ENCODE data around the gene PTPRN2. TPM values are rescaled to one million over a fixed set of nuclear protein-coding genes. Genes with fewer than 3 reads are reported as not detected.

PTPRN2 gene
- total and polyA plus RNA-seq, 9 of the 15 experiments (the other 6 are each of a cell fraction or from before 2014, with no cell fraction given), result not detected

DNA sequence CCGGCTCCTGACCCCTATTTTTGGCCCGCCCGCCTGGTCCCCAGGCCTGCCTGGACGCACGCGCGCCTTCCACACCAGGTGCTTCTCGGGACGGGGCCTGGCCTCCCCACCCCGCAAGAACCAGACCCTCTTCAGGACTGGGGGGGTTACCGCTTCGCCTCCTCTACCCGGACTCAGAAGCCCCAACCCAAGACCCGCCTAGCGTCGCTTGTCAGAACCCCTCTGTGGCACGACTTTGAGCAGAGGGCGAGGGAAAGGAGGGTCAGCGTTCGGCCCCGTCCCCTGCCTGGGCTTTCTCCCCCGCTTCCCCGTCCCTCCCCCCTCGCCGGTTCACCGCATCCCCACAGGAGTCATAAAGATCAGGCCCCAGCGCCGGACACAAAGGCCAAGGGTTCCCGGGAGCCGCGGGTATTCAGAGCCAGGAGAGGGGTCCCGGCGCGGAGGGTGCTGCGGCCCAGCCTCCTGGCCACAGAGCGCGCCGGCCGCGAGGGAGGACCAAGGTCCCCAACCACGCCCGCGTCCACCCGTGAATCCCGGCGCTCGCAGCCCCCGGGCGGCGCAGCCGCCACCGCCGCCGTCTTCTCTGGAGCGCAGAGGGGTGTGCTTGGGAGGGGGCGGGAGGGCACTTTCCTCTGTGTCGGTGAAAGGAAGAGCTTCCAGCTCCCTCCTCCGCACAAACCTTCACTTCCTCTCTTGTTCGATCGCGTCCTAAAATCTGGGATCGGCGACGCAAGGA lies 898.9 kb downstream of the PTPRN2 start:
- H3K9me3 ChIP-seq (replicated peaks; ENCODE audit: control insufficient read depth, insufficient read depth, low read depth, low read length), result no peaks in the 10 kb centered on the region
- no peak for FAIRE-seq
- ChIA-PET CTCF (ENCODE audit: low intra/inter-chr PET ratio) (no interaction called here), POLR2A (no interaction called here)
- no peaks in the 10 kb centered on the region for H3K9me1 ChIP-seq (ENCODE audit: control insufficient read depth, insufficient read depth, low read length)
- peaks cover 5% of the 10 kb centered on the region; the same call in 1 of the 2 replicates for H4K20me1 ChIP-seq (replicated peaks; ENCODE audit: control insufficient read depth, insufficient read depth, low read length)
- no peak for DNase-seq (ENCODE audit: extremely low read depth in 1 of 4, low spot score in 3 of 4)
- intact Hi-C loops (cut with micrococcal nuclease), result no loop called here
- H3K9ac ChIP-seq (ENCODE audit: insufficient read depth in 1 of 2, low read depth in 2 of 2, low read length in 2 of 2), result no peak overlapping the region
- no peak for TF ChIP-seq ZNF57 (CRISPR knock-in tag; IDR thresholded peaks at IDR 0.05)
- TF ChIP-seq PCBP1 (IDR thresholded peaks at IDR 0.05; ENCODE audit: low read depth, low read length, poor library complexity, severe bottlenecking), result peak; percentile 30
- H3K27ac ChIP-seq (ENCODE audit: extremely low read depth, low read depth, low read length), result no peak overlapping the region
- no peak overlapping the region for H3K4me2 ChIP-seq (ENCODE audit: insufficient read depth, low read length)
- 24% methylated on average over 53 of the region's 64 CpGs for WGBS (ENCODE audit: insufficient coverage, low coverage, missing lambda C conversion rate)
- H3K36me3 ChIP-seq (ENCODE audit: control insufficient read depth, insufficient read depth, low read length), result no peaks in the 10 kb centered on the region
- H3K4me3 ChIP-seq, result no peak overlapping the region
- in situ Hi-C loops (cut with MboI), result no loop called here
- ATAC-seq, result no peak
- no peak overlapping the region for H2AFZ ChIP-seq (ENCODE audit: low read depth, low read length)
- no TSS peak for BruUV-seq (replicated peaks)
- H3K27me3 ChIP-seq (ENCODE audit: control insufficient read depth in 2 of 2, insufficient read depth in 2 of 2, low read length in 2 of 2), result peaks cover 22 to 71% of the 10 kb centered on the region in 2 experiments
- peaks cover 0 to 16% of the 10 kb centered on the region in 2 experiments; a peak in 1 of 5 replicates for H3K4me1 ChIP-seq (replicated peaks in 1 of 2; ENCODE audit: control insufficient read depth in 2 of 2, insufficient read depth in 2 of 2, low read length in 2 of 2)
- H3K79me2 ChIP-seq (ENCODE audit: control insufficient read depth, insufficient read depth, low read length), result no peaks in the 10 kb centered on the region

DNA sequence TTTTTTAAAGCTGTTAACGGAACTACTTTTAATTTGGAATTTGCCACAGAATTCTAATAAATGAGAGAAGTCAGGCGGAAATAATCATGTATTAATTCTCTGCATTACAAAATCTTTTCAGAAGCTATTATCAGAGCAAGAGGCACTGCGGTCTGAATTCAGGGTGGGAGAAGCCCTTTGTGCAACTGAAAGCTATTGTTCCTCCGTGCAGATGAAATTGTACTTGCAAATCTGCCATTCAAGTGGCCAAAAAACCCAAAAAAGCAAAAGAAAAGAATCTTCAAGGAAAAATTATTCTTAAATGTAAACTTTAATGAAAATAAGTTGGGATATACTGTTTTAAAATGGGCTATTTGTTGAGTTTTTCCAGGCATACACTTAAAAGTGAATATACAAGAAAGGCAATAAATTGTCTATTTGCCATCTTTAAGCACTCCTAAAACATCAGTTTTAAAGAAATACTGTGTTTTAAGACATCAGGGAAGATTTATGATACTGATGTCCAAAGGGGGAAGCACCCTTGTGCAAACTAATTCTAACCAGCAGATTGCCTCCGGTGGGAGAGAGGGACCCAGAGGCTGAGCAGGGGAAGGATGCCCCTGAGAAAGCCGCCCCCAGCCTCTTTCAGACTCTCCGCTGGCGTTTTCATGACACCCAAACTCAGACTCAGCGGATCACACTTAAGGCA lies 899.6 kb downstream of the PTPRN2 start:
- Histone ChIP-seq H3K27ac (ENCODE audit: extremely low read depth, low read depth, low read length) (no peak overlapping the region), H3K79me2 (ENCODE audit: control insufficient read depth, insufficient read depth, low read length) (no peaks in the 10 kb centered on the region), H3K4me1 (replicated peaks in 1 of 2; ENCODE audit: control insufficient read depth in 2 of 2, insufficient read depth in 2 of 2, low read length in 2 of 2) (peaks cover 0 to 11% of the 10 kb centered on the region in 2 experiments; a peak in 1 of 5 replicates), H3K27me3 (ENCODE audit: control insufficient read depth in 2 of 2, insufficient read depth in 2 of 2, low read length in 2 of 2) (peaks cover 29 to 71% of the 10 kb centered on the region in 2 experiments), H3K4me3 (no peak overlapping the region), H3K9me1 (ENCODE audit: control insufficient read depth, insufficient read depth, low read length) (no peaks in the 10 kb centered on the region), H3K36me3 (ENCODE audit: control insufficient read depth, insufficient read depth, low read length) (no peaks in the 10 kb centered on the region), H4K20me1 (replicated peaks; ENCODE audit: control insufficient read depth, insufficient read depth, low read length) (peaks cover 5% of the 10 kb centered on the region; the same call in 1 of the 2 replicates), H3K9ac (ENCODE audit: insufficient read depth in 1 of 2, low read depth in 2 of 2, low read length in 2 of 2) (no peak overlapping the region), H3K4me2 (ENCODE audit: insufficient read depth, low read length) (no peak overlapping the region), H2AFZ (ENCODE audit: low read depth, low read length) (no peak overlapping the region), H3K9me3 (replicated peaks; ENCODE audit: control insufficient read depth, insufficient read depth, low read depth, low read length) (no peaks in the 10 kb centered on the region)
- ChIA-PET CTCF (ENCODE audit: low intra/inter-chr PET ratio) (no interaction called here), POLR2A (no interaction called here)
- no TSS peak for BruUV-seq (replicated peaks)
- intact Hi-C loops (cut with micrococcal nuclease) (no loop called here), in situ Hi-C loops (cut with MboI) (no loop called here)
- FAIRE-seq, result no peak
- TF ChIP-seq NBN (IDR thresholded peaks at IDR 0.05; ENCODE audit: low read depth) (no peak), NR3C1 (CRISPR knock-in tag; IDR thresholded peaks at IDR 0.05) (no peak), NUFIP1 (IDR thresholded peaks at IDR 0.05; ENCODE audit: partially characterized antibody) (no peak)
- WGBS (ENCODE audit: insufficient coverage, low coverage, missing lambda C conversion rate), result 3% methylated on average over 9 of the region's 9 CpGs
- no peak for ATAC-seq
- no peak for DNase-seq (ENCODE audit: extremely low read depth in 1 of 4, low spot score in 3 of 4)
